NCI-H146 (cell line): ENCODE data around the gene UBA6.
"Not testable (repeated sequence)": the region's sequence is repeated elsewhere in the genome, so short reads cannot be mapped to it uniquely, and the experiment has no call there.

ENCODE experiments used
- DNase-seq: peaks from one replicate; lab custom pipeline; 2025; lab: John Stamatoyannopoulos, UW

UBA6 gene

DNA sequence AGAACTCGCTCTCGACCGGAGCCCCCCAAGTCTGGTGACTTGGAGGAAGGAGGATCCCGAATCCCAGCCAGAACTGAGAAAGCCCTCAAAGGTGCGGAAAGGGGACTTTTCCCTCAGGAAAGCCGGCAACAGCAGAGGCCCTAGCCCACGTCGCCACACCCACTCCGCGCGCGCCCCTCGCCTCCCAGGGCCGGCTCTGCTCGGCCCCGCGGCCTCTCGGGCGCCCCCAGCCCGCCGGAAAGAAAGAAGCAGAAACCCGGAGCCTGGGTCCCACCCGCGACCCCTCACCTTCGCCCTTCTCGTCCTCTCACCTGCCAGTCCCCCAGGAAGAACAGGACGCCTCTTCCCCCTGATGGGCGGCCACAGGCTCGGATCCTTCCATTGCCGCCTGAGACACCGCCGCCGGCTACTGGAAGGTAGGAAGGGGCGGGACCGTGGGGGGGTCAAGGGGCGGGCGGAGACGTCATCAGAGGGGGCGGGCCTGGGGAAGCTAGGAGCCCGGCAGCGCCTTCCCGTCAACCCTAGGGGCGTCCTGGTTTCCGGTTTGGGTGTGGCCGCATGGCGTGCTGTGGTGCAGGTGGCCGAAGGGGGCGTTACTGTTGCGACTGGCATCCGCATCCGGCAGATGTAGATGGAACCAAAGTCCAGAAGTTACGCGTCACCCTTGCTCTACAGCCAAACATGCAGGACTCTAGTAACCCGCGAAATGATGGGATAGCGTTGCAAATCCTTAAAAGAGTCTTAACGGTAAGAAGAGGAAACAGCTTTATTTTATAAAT is at the start of gene UBA6:
TSS of gene UBA6 (minus strand) at position 418 of the 779 bp plus-strand sequence. CDS start at position 382, 36 bp downstream.
- DNase-seq: peak; percentile 100

GRCh38 chr4:67750691-67751090 is 49.7 kb upstream of the UBA6 start:
- DNase-seq: no peak

GRCh38 chr4:67749286-67749685 is 48.3 kb upstream of the UBA6 start:
- DNase-seq: no peak

DNA sequence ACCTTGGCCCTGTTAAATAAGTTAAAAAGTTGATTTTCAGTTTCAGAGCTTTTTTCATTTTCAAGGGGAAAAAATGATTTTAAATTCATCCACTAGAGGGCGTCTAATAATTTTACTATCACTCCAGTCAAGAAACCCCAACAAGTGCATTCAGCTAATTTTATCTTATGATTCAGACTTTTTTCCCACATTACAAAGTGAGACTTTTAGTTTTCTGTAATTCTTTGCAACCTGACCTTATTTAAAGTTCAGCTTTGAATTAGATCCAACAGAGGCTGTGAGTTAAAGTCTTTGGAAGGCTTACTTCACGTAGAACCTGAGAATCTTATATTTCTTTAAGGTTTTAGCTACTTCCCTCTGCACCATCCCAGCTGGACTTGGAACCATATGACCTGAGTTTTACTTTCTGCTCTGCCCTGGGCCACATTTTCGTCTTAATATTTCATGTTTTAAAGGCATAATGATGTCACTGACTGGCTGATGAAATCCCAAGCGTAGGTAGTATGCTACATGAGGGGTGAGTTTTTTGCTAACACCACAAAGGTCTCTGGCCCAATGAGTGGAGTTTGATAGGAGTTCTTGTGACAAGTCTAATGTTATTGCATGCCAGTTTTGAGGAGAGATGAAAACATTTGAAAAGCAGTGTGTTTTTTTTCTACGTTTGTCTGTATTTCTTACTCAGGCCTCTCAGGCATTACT is 46.0 kb upstream of the UBA6 start:
- DNase-seq: peak; percentile 48

DNA sequence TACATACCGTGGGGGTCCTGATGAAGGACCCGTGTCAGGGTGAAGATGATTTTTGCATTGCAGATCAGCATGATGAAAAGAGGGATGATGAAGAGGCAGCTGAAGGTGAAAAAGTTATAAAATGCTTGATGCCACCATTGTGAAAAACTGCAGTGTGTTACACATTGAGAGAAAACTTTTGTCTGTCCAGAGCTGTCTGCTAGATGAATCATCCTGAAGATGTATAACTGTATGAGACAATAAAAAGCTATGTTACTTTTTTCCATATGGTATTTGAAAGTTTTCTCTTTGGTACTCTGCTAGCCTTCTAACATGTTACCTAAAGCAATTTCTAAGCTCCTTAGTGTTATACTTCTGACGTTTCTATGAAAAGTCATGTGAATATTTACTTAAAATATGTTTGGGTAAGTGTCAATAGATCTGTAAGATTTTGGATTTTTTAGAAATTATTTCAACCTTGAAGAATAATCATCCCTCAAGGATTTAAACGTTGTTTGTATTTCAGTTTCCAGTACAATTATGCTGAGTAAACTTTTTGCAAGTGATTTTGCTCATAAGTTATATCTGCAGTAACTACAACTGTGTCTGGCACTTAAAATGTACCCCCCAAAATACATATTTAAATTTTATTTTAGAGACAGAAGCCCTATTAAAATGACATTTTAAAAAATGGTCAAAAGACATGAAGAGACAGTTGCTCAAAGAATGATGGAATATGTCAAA is 43.8 kb upstream of the UBA6 start:
- no peak for DNase-seq

GRCh38 chr4:67743194-67743593 is 42.2 kb upstream of the UBA6 start:
- DNase-seq: no peak

- DNase-seq: no peak
These were observed 35.3 kb upstream of the UBA6 start for GRCh38 chr4:67736262-67736661.

DNA sequence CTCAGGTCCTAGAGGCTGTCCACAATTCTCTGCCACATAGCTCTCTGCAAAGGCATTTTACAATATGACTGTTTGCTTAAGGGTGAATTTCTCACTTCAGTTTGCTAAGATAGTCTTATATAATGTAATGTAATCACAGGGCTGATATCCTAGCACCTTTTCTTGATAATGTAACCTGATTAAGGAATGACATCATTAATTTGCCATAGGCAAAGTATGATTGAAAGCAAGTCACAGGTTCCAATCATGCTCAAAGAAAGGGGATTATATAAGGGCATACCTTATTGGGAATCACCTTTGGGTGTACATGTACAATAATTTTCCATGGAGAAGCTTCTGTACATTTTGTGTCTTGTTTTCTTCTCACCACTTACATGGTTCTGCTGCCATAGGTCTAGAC is 34.4 kb upstream of the UBA6 start:
- no peak for DNase-seq

GRCh38 chr4:67730511-67730910 is 29.6 kb upstream of the UBA6 start:
- DNase-seq: not testable (repeated sequence)

DNA sequence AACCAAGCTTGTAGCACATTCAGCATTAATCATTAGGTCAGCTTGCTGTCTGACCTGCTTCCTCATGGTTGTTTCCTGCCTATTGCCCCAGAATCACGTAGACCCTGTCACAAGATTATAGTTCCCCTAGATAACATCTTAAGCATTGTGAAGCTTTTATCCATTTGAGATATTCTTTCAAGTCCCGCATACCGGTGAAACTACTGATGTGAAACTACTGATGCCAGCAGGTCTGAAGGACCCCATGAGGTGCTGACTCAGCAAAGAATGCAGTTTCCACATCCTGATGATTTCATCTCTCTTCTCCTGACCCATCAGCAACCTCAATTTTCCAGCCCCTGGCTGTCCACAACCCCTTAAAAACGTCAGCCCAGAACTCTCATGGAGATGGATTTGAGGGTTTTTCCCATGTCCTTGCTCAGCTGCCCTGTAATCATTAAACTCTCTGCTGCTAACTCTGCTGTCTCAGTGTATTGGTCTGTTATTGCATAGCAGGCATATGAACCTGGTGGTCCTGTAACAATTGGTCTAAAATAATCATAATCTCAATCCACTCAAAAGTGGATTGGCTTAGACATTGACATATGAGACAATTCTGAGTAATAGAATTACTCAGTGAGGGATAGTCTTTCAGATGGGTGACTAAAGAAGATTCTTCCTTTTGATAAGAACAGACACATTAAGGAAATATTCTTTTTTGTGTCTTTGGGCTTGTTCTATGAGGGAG is 26.3 kb upstream of the UBA6 start:
- no peak for DNase-seq

- DNase-seq: no peak
These were observed 25.0 kb upstream of the UBA6 start for GRCh38 chr4:67725981-67726380.

- no peak for DNase-seq
These were observed 24.2 kb upstream of the UBA6 start for GRCh38 chr4:67725132-67725531.

DNA sequence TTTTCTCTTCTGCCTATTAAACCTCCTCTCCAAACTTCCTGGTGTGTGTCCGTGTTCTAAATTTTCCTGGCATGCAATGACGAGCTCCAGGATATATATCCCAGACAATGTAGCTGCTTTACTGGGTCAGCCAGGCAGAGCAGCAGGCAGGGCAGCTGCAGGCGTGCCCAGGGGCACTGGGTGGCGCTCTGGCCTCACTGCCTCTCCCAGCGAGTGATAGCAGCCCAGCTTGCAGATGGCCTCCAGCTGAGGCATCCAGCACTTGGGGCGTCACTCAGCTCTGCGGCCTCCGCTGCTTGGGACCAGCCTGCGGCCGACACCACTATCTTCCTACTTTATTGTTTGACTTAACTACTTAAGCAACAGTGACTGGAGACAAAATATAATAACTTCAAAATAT is 23.0 kb upstream of the UBA6 start:
- DNase-seq: peak; percentile 86

DNA sequence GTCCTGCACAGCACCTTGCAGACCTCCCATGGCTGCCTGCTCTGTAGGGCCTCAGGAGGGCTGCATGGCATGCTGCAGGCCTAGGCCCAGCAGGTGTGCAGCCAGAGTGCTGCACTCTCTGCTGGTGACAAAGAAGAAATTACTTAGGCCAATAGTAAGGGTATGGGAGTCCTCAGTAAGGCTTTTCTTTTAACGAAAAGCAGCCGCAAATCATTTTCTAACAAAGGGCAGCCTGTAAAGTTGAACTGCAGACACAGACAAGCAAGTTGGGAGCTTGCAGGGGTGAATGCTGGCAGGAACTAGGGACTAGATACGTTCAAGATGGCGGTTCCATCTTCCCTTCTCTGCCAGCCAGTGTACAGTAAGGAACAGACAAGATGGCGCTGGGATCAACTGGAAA is 22.4 kb upstream of the UBA6 start:
- peak; percentile 93 for DNase-seq

DNA sequence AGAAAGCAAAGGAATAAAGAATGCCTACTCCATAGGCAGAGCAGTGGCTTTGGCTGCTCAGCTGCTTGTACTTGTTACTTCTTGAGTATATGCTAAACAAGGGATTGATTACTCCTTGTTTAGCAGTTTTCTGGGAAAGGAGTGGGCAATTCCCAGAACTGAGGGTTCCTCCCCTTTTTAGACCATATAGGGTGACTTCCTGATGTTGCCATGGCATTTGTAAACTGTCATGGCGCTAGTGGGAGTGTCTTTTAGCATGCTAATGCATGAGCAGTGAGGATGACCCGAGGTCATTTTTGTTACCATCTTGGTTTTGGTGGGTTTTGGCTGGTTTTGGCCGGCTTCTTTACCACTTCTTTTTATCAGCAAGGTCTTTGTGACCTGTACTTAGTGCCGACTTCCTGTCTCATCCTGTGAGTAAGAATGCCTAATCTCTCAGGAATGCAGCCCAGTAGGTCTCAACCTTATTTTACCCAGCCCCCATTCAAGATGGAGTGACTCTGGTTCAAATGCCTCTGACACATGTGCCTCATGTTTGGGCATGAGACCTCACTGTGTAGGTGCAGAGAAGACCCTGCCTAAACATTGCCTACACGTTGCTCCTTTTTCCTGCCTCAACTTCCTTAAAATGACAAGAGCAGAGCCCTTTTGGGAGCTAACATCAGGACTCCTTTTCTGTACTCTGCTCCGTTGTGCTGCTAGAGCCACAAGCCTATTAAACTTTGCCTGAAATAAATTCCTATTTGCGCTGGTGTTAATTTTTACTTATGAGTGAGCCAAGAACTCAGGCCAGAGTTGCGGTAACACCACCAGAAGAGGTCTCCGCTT is 21.0 kb upstream of the UBA6 start:
- no peak for DNase-seq

DNA sequence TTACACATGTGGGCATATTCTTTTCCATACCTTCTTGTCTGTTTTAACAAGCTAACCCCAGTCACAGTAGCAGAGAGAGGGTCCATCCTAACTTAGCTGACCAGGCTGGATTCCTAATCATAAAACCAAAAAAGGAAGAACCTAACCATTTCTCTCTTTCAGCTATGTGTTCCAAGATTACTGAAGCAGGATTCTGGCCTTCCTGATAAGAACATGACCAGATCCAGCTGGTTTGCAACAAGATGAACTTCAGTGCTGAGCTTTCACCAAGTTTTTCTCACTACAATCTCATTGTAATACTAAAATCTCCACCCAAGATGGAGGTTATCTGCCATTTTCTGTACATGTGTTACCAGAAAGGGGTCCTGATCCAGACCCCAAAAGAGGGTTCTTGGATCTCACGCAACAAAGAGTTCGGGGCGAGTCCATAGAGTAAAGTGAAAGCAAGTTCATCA is 20.4 kb upstream of the UBA6 start:
- DNase-seq: no peak

DNA sequence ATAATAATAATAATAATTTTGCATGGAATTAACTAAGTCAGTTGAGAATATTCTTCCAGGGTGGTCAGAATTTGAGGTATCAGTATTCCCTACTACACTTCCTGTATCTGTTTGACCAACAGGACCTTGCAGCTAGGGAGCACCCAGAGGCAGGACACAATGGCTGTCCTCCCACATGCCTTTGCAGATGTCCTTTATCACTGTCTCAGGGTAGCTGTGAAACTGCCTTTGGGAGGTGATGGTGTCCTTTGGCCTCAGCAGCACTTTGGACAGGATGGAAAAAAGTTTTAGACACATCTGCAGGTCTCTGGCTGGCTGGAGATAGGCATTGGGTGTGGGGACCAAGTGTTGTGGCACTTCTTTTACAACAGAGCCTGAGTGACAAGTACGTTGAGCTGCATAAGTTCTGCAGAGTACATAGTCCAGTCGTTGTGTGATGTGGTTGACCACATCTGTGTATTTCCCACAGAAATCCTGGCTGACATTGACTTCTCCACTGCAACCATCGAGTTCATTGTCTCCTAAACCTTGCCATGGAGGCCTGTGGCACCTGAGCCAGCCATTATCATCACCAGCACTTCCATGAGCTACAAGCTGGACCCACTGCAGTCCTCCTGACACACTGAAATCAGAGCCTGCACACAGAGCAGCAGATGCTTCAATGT is 19.1 kb upstream of the UBA6 start:
- no peak for DNase-seq

DNA sequence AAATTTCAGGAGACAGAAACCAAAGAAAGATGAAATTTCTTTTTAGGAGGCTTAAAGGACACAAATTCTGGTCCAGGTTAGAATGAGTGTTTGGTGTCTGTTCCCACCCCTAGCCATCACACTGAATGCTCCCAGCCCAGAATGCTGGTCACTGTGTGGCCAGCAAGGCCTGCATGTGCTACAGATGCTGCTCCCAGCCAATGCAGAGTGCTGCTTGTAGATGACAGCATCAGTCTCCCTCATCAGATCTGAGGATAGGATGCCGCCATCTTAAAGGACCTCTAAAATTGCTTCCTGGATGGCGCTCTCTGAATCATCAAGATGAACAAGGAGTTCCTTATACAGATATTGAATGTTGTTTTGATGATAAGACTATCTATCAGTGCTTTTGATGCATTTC is 17.9 kb upstream of the UBA6 start:
- no peak for DNase-seq

DNA sequence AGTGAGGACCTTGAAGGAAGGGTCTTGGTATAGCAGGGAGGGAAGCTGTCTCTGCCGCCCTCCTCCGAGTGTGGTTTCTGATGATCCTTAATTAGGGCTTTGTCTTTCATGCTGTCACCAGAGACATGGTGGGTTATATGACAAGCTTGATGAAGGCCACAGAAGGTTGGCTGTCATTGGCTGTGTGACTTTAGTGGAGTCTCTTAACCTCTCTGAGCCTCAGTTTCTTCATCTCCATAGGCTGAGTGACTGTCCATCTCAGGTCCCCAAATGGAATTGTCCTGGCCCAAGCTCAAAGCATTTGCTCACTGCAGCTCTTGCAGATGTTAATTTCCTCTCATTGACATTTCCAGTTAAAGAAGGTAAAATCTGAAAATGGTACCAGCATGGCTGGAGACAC is 16.6 kb upstream of the UBA6 start:
- no peak for DNase-seq

GRCh38 chr4:67714955-67715354 is 14.0 kb upstream of the UBA6 start:
- peak; percentile 16 for DNase-seq

GRCh38 chr4:67714248-67714583 is 13.3 kb upstream of the UBA6 start:
- no peak for DNase-seq
